ENCODE data around the gene DISC1. TPM values are rescaled to one million over a fixed set of nuclear protein-coding genes. Genes with fewer than 3 reads are reported as not detected.

DISC1 gene
- total RNA-seq, 1 experiment from 2014 or later = 1.8 TPM

GRCh38 chr1:232090816-232091215 lies 464.2 kb downstream of the DISC1 start (continued):
- no peak for TF ChIP-seq ZFX (IDR thresholded peaks at IDR 0.05)
- TF ChIP-seq CEBPB (IDR thresholded peaks at IDR 0.05; ENCODE audit: low read depth) = no peak
- no peak for TF ChIP-seq ATF3 (IDR thresholded peaks at IDR 0.05)
- TF ChIP-seq CBX3 (IDR thresholded peaks at IDR 0.05; ENCODE audit: low read depth) = no peak
- TF ChIP-seq CTCF (IDR thresholded peaks at IDR 0.05 in 2 of 3, conservative IDR thresholded peaks at IDR 0.05 in 1 of 3; ENCODE audit: borderline replicate concordance in 1 of 3, insufficient read depth in 1 of 3, low read depth in 2 of 3, low read length in 2 of 3) = no peak
- TF ChIP-seq SP1 (IDR thresholded peaks at IDR 0.05; ENCODE audit: low read depth) = no peak
- TF ChIP-seq ELF1 (IDR thresholded peaks at IDR 0.05; ENCODE audit: borderline replicate concordance, low read depth) = no peak
- no peak for TF ChIP-seq EGR1 (IDR thresholded peaks at IDR 0.05; ENCODE audit: low read depth)

Other genes with a start within 250 kb of the DISC1 start
- 27.1 TPM for gene EGLN1, start 204.5 kb upstream of the DISC1 start, total RNA-seq (2021; ENCODE audit: unreplicated experiment)
- 47.1 TPM for gene TSNAX, start 98.1 kb upstream of the DISC1 start, total RNA-seq (2021; ENCODE audit: unreplicated experiment)